Measurements from ENCODE around the gene ZSCAN31. TPM values are rescaled to one million over a fixed set of nuclear protein-coding genes. Genes with fewer than 3 reads are reported as not detected.

The ZSCAN31 gene
- total RNA-seq, 1 experiment from 2014 or later, result 10.1 TPM

GRCh38 chr6:28353981-28354676 is 18.2 kb upstream of the ZSCAN31 start (continued):
- TF ChIP-seq FOSL1 (IDR thresholded peaks at IDR 0.05; ENCODE audit: low read depth) (peak; percentile 66), ELF1 (IDR thresholded peaks at IDR 0.05; ENCODE audit: borderline replicate concordance, low read depth) (no peak), CBX3 (IDR thresholded peaks at IDR 0.05; ENCODE audit: low read depth) (peak; percentile 70), ZNF274 (IDR thresholded peaks at IDR 0.05; ENCODE audit: low read depth, low read length) (no peak)

GRCh38 chr6:28353356-28353755 is 17.4 kb upstream of the ZSCAN31 start:
- ATAC-seq (no peak), DNase-seq (ENCODE audit: low read depth, low spot score) (no peak)
- peak overlapping the region; percentile 94 for H3K4me2 ChIP-seq (ENCODE audit: low read length)
- BruUV-seq (replicated peaks), result no TSS peak
- no peaks in the 10 kb centered on the region for H3K9me3 ChIP-seq (ENCODE audit: control insufficient read depth in 1 of 2, insufficient read depth in 1 of 2, low read depth in 1 of 2, low read length in 2 of 2)
- CTCF ChIA-PET, result no interaction called here
- H3K36me3 ChIP-seq (ENCODE audit: control insufficient read depth in 1 of 2, insufficient read depth in 2 of 2, low read length in 2 of 2), result 0 out of 4 replicates have a peak, but pooled peaks cover 0 to 4% of the 10 kb centered on the region in 2 experiments
- intact Hi-C loops (cut with micrococcal nuclease), result loop anchor here (5.0 to 10.0 kb wide), 3 partner anchors 126 to 449 kb away; partner anchors contain the start of gene ZSCAN9
- H2AFZ ChIP-seq (ENCODE audit: low read depth, low read length, poor library complexity, severe bottlenecking), result no peak overlapping the region
- POLR2A ChIA-PET, result interaction anchor here (0.7 to 2.9 kb wide), 3 partner anchors 18 to 562 kb away, joined by 3 to 9 read pairs (median 8); partner anchors contain the start of gene ZSCAN31
- peak overlapping the region; percentile 42 to 51 for H3K4me3 ChIP-seq (replicated peaks in 1 of 2; ENCODE audit: low read depth in 1 of 2, low read length in 2 of 2)
- H3K27me3 ChIP-seq (ENCODE audit: insufficient read depth, low read length), result no peaks in the 10 kb centered on the region
- no peaks in the 10 kb centered on the region for H3K9me2 ChIP-seq (ENCODE audit: insufficient read depth)
- H3K4me1 ChIP-seq (ENCODE audit: control insufficient read depth in 1 of 2, insufficient read depth in 2 of 2, low read length in 2 of 2), result peaks cover 39 to 64% of the 10 kb centered on the region in 2 experiments
- RAD21 ChIA-PET (ENCODE audit: low non-redundant PET in 1 of 2, low total read pairs in 2 of 2, uncharacterized antibody in 2 of 2, unreplicated experiment in 2 of 2), result no interaction called here
- peak overlapping the region; percentile 70 for H3K9ac ChIP-seq (ENCODE audit: low read length)
- peak overlapping the region; percentile 85 for H3K27ac ChIP-seq (ENCODE audit: low read depth, low read length)
- H4K20me1 ChIP-seq (ENCODE audit: insufficient read depth), result no peaks in the 10 kb centered on the region
- peaks cover 69% of the 10 kb centered on the region for H3K79me2 ChIP-seq (ENCODE audit: insufficient read depth, low read length)
- TF ChIP-seq EZH2 (IDR thresholded peaks at IDR 0.05), result no peak
- TF ChIP-seq ELF1 (IDR thresholded peaks at IDR 0.05; ENCODE audit: borderline replicate concordance, low read depth), result no peak
- no peak for TF ChIP-seq ZNF274 (IDR thresholded peaks at IDR 0.05; ENCODE audit: low read depth, low read length)
- no peak for TF ChIP-seq CEBPB (IDR thresholded peaks at IDR 0.05; ENCODE audit: low read depth)
- no peak for TF ChIP-seq SIN3A (IDR thresholded peaks at IDR 0.05; ENCODE audit: low read depth)
- TF ChIP-seq RAD21 (IDR thresholded peaks at IDR 0.05; ENCODE audit: low read depth), result no peak
- no peak for TF ChIP-seq TCF7L2 (IDR thresholded peaks at IDR 0.05; ENCODE audit: borderline replicate concordance, extremely low read depth, insufficient read depth, insufficient read length)
- no peak for TF ChIP-seq ATF3 (IDR thresholded peaks at IDR 0.05)
- TF ChIP-seq ZBTB33 (IDR thresholded peaks at IDR 0.05; ENCODE audit: extremely low read depth, insufficient replicate concordance, low read length), result no peak
- no peak for TF ChIP-seq ZFX (IDR thresholded peaks at IDR 0.05)
- TF ChIP-seq FOSL1 (IDR thresholded peaks at IDR 0.05; ENCODE audit: low read depth), result no peak
- no peak for TF ChIP-seq YY1 (IDR thresholded peaks at IDR 0.05; ENCODE audit: extremely low read depth, insufficient replicate concordance, low read depth, low read length)
- no peak for TF ChIP-seq SP1 (IDR thresholded peaks at IDR 0.05; ENCODE audit: low read depth)
- no peak for TF ChIP-seq POLR2A (IDR thresholded peaks at IDR 0.05; ENCODE audit: borderline replicate concordance, extremely low read depth, insufficient read depth, insufficient read length)
- no peak for TF ChIP-seq EGR1 (IDR thresholded peaks at IDR 0.05; ENCODE audit: low read depth)
- no peak for TF ChIP-seq JUND (IDR thresholded peaks at IDR 0.05)
- TF ChIP-seq EZH2phosphoT487 (IDR thresholded peaks at IDR 0.05; ENCODE audit: borderline replicate concordance), result no peak
- TF ChIP-seq SRF (IDR thresholded peaks at IDR 0.05; ENCODE audit: low read depth), result no peak
- no peak for TF ChIP-seq REST (IDR thresholded peaks at IDR 0.05; ENCODE audit: low read depth)
